SKM-1 (cell line): Measurements from ENCODE around the gene CTNNA3.

Source experiments
- DNase-seq: peaks from one replicate; lab custom pipeline; 2025; ENCODE audit not compliant: unreplicated experiment; lab: John Stamatoyannopoulos, UW

The CTNNA3 gene

DNA sequence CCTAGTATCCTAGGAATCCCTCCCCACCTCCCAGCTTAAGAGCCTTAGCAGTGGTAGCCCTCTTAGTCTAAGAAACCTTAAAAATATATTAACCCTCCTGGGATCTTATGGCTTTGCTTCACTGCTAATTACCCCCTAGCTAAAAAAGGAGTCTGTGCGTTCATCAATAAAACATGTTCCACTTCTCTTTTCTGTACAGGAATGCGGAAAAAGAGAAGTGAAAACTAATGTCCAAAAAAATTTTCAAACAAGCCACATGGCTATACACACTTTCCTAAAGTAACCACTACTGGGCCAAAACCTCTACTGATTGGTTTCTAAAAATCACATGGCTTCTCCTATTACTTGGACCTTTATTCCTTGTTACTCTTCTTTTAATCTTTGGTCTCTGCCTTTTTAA lies 1437.3 kb downstream of the CTNNA3 start:
- DNase-seq, result no peak

GRCh38 chr10:66257801-66258200 lies 1438.2 kb downstream of the CTNNA3 start:
- DNase-seq, result no peak

- DNase-seq, result no peak
Observed at GRCh38 chr10:66252986-66253385, 1443.0 kb downstream of the CTNNA3 start.

- DNase-seq, result no peak
Observed at GRCh38 chr10:66246177-66246576, 1449.8 kb downstream of the CTNNA3 start.

DNA sequence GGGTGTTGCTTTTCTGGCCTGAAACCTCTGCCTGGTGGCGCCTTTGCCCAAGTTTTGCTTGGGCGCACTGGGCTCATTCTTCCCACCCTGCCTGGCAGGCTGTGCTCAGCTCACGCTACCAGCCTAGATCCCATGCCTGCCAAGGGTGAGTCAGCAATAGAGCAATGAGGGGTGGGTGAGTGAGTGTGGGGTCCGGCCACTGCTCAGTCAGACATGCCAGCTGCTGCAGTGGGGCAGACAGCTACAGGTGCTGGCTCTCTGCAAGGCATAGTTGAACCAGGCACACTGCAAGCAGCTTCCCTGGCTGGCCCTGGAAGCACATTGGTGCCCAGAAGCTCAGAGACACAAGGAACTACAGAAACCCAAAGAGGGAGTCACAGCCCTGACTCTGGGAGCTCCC lies 1451.0 kb downstream of the CTNNA3 start:
- no peak for DNase-seq

GRCh38 chr10:66242885-66243284 lies 1453.1 kb downstream of the CTNNA3 start:
- no peak for DNase-seq

DNA sequence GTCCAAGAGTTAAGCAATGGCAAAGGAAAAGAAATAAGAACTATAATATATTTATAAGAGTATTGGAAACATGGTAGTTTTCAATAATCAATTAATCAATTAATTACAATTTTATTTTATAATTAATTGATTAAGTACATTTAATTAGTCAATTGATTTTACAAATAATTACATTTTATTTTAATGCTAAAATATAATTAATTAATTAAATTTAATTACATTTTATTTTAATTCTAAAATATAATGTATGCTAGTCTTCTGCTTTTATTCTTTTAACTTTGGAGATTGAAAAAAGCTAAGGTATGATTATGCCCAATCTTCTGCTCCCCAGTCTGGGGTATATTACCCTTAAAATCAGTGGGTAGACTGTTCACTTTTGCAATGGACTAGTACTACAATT lies 1456.9 kb downstream of the CTNNA3 start:
- DNase-seq, result no peak

DNA sequence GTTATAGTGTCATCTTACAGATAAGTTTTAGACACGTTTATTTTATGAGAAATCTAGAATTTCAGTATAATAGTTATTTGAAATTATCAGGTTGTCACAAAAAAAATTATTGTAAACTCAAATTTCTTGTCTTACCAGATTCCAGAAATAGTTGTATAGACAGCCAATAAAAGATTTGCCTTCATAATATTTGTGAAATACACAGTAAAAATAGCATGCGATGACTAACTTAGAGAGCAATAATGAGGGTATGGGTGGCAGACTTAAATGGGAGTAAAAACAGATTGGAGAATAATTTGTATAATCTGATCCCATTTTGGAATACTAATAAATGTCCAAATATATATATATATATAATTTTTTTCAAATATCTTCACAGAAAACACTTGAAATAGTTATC lies 1457.7 kb downstream of the CTNNA3 start:
- DNase-seq, result no peak

GRCh38 chr10:66234872-66235271 lies 1461.1 kb downstream of the CTNNA3 start:
- DNase-seq, result no peak

DNA sequence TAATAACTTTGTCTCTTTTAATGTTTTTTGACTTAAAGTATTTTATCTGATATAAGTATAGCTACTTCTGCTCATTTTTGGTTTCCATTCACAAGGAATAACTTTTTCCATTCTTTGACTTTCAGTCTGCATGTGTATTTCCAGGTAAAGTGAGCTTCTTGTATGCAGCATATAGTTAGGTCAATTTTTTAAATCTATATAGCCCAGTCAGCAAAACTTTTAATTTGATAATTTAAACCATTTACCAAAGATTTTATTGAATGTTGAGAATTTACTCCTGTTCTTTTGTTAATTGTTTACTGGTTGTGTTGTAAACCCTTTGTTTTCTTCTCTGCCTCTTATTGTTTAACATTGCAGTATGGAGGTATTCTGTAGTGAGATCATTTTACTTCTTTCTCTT lies 1467.1 kb downstream of the CTNNA3 start:
- DNase-seq, result no peak

- no peak for DNase-seq
Observed at GRCh38 chr10:66223656-66224055, 1472.3 kb downstream of the CTNNA3 start.

- no peak for DNase-seq
Observed at GRCh38 chr10:66222462-66223046, 1473.4 kb downstream of the CTNNA3 start.

DNA sequence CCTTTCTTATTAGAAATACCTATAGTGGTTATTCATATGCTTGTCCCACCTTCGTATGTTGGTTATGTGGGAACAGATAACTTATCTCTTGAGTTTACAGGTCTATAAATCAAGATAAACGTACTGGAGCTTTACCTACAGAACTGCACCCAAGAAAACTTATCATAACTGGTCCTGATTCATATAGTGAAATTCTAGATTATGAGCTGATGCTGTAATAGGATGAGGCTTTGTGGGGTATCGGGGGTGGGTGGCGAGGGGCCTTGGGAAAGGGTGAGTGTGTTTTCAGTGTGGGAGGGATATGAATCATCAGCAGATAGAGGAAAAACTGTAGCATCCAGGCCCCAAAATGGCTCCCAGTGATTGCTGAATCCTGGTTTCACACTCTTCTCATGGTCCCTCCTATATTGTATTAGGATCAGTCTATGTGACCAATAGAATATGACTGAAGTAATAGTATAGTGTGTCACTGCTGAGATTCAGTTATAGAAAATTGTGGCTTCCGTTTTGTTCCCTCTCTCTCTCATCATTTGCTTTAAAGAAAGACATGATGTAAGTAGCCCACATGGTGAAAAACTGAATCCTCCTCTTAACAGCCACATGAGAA lies 1476.9 kb downstream of the CTNNA3 start:
- DNase-seq, result no peak

- DNase-seq, result no peak
Observed at GRCh38 chr10:66218289-66218688, 1477.7 kb downstream of the CTNNA3 start.

GRCh38 chr10:66215920-66216319 lies 1480.1 kb downstream of the CTNNA3 start:
- no peak for DNase-seq

DNA sequence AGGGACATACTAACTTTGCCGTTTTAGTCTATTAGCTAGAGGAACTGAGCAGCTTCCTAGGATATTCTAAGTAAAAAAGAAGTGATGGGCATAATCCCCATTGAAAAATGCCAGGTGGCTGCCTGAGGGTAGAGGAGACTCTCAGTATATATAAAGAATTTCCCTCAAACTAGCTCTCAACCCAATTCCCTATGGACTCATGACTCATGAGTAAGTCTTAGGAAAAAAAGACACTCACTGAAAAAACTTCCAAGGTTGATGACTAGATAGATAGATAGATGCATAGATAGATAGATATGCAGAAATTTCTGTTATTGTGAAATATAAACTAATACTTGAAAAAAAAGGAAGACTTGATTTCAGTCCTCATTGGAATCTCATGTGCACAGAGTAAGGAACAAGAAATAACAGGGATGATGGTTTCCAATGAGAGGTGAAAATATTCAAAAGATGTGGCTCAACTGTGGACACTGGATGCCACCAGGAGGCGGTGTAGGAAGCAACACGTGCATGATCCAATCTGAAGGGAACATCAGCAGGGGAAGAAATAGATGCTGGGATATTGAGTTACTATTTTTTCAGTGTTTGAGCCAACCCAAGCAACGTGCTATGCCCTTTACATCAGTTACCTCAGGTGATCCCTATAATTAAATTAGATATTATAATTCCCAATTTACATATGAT lies 1481.1 kb downstream of the CTNNA3 start:
- DNase-seq, result no peak

GRCh38 chr10:66209025-66209424 lies 1487.0 kb downstream of the CTNNA3 start:
- no peak for DNase-seq

DNA sequence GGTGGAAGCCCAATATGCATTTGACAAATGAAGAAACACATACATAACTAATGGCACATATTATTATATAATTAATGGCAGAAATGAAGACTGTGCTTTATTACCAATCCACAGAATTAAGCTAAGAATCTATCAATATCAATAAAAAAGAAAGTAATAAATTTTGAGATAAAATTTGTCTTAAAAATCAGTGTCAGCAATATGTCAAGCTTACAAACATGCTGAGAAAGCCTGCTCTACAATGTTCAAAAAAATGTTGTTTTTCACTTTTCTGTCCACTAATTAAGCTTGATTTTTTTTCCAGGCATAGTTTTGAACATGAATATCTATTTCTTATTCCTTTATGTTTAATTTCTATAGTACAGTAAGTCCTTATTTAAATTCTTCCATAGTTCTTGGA lies 1491.2 kb downstream of the CTNNA3 start:
- DNase-seq, result no peak

GRCh38 chr10:66202101-66202500 lies 1493.9 kb downstream of the CTNNA3 start:
- DNase-seq, result no peak

GRCh38 chr10:66192162-66192831 lies 1503.7 kb downstream of the CTNNA3 start:
- DNase-seq, result no peak

DNA sequence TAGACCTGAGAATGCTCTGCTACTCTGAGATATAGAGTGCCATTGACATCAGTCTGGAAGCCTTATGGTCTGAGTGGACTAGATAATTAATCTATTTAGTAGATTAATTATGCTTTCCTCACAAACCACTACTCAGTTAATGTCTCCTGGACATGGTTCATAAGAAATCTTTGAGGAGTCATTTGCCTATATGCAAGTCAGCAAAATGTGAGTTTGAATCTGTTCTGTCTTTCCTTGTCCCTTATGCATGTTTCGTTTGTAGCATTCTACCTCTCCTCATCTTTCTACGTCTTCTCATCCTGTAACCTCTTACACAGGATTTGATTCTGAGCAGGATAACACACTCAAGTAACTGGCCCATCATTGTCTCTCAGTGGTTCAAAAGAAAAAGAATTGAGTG lies 1505.6 kb downstream of the CTNNA3 start:
- no peak for DNase-seq

DNA sequence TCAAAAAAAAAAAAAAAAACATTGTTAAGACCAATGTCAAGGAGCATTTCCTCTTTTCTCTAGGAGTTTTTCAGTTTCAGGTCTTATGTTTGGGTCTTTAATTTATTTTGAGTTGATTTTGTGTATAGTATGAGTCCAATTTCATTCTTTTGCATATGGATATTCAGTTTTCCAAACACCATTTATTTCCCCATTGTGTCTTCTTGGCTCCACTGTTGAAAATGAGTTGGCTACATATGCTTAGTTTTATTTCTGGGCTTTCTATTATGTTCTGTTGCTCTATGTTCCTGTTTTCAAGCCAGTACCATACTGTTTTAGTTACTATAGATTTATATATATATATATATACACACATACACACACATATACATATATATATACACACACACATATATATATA lies 1506.7 kb downstream of the CTNNA3 start:
- DNase-seq, result no peak
